ENCODE results near the gene HPSE2.
A peak's percentile ranks its signal among the peaks of the same experiment; 100 is the strongest.

Gene HPSE2

GRCh38 chr10:98485959-98486358 is 749.7 kb downstream of the HPSE2 start:
- Histone ChIP-seq H3K9me3 (ENCODE audit: control insufficient read depth, low read length) (no peaks in the 10 kb centered on the region), H3K36me3 (ENCODE audit: control insufficient read depth, insufficient read depth, low read length) (no peaks in the 10 kb centered on the region), H3K4me1 (ENCODE audit: control insufficient read depth, insufficient read depth, low read length, poor library complexity, severe bottlenecking) (peaks cover 12% of the 10 kb centered on the region), H3K4me3 (ENCODE audit: extremely low read depth, insufficient read depth, low read length, poor library complexity, severe bottlenecking) (no peak overlapping the region), H3K27ac (ENCODE audit: low read depth, low read length, severe bottlenecking) (peak overlapping the region; percentile 78)
- WGBS, 2 experiments (ENCODE audit: insufficient coverage in 2 of 2): 88% methylated on average over 1 of the region's 2 CpGs; no CpG with 5 or more reads in 1 of the 2 experiments

- Histone ChIP-seq H3K9me3 (ENCODE audit: control insufficient read depth, low read length) (no peaks in the 10 kb centered on the region), H3K36me3 (ENCODE audit: control insufficient read depth, insufficient read depth, low read length) (no peaks in the 10 kb centered on the region), H3K4me1 (ENCODE audit: control insufficient read depth, insufficient read depth, low read length, poor library complexity, severe bottlenecking) (peaks cover 16% of the 10 kb centered on the region), H3K27ac (ENCODE audit: low read depth, low read length, severe bottlenecking) (no peak overlapping the region), H3K4me3 (ENCODE audit: extremely low read depth, insufficient read depth, low read length, poor library complexity, severe bottlenecking) (no peak overlapping the region)
Measured at GRCh38 chr10:98483658-98484057, 752.0 kb downstream of the HPSE2 start.

DNA sequence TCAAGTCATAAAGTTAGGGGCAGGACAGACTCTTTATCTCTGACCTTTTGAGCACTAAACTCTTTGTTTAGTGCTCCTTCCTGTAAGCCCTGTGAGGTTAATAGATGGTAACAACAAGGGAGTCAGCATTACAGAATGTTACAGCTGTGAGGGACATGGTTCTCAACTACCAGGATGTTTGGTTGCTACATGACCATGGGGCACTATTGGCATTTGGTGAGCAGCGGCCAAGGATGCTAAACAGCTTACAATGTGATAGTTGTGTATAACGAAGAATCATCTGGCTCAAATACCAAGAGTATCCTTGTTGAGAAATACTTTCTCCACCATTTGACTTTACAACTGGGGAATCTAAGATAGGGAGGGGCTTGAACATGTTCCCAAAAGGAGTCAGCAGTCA is 753.6 kb downstream of the HPSE2 start:
- Histone ChIP-seq H3K36me3 (ENCODE audit: control insufficient read depth, insufficient read depth, low read length) (no peaks in the 10 kb centered on the region), H3K4me3 (ENCODE audit: extremely low read depth, insufficient read depth, low read length, poor library complexity, severe bottlenecking) (no peak overlapping the region), H3K27ac (ENCODE audit: low read depth, low read length, severe bottlenecking) (no peak overlapping the region), H3K4me1 (ENCODE audit: control insufficient read depth, insufficient read depth, low read length, poor library complexity, severe bottlenecking) (peaks cover 22% of the 10 kb centered on the region), H3K9me3 (ENCODE audit: control insufficient read depth, low read length) (no peaks in the 10 kb centered on the region)
- 100% methylated on average over 2 of the region's 2 CpGs; no CpG with 5 or more reads in 1 of the 2 experiments for WGBS, 2 experiments (ENCODE audit: insufficient coverage in 2 of 2)

DNA sequence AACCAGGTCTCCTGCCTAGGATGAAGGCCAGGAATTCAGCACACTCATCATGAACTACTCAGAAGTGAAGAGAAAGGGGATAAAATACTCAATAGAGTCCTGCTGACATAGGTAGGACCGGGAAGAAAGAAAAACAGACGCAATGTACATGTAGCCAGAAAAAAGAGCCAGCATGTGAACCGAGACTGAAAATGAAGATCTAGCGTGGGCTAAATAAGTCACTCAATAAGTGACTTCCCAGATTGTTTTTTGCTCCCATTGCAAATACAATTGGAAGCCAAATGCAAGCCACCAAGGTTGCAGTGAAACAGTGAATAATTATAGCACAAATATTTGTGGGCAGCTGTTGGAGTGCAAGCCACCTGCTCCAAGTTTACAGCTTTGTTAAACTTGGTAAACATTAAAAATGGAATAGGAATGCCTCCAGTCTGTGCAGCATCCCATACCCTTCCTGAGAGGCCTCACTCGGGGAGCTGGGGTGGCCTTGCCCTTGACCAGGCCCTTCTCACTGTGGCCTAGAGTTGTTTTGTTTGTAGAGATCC is 754.2 kb downstream of the HPSE2 start:
- 88 to 91% methylated on average over 4 of the region's 5 CpGs for WGBS, 2 experiments (ENCODE audit: insufficient coverage in 2 of 2)
- Histone ChIP-seq H3K4me3 (ENCODE audit: extremely low read depth, insufficient read depth, low read length, poor library complexity, severe bottlenecking) (no peak overlapping the region), H3K4me1 (ENCODE audit: control insufficient read depth, insufficient read depth, low read length, poor library complexity, severe bottlenecking) (peaks cover 17% of the 10 kb centered on the region), H3K9me3 (ENCODE audit: control insufficient read depth, low read length) (no peaks in the 10 kb centered on the region), H3K27ac (ENCODE audit: low read depth, low read length, severe bottlenecking) (no peak overlapping the region), H3K36me3 (ENCODE audit: control insufficient read depth, insufficient read depth, low read length) (no peaks in the 10 kb centered on the region)

DNA sequence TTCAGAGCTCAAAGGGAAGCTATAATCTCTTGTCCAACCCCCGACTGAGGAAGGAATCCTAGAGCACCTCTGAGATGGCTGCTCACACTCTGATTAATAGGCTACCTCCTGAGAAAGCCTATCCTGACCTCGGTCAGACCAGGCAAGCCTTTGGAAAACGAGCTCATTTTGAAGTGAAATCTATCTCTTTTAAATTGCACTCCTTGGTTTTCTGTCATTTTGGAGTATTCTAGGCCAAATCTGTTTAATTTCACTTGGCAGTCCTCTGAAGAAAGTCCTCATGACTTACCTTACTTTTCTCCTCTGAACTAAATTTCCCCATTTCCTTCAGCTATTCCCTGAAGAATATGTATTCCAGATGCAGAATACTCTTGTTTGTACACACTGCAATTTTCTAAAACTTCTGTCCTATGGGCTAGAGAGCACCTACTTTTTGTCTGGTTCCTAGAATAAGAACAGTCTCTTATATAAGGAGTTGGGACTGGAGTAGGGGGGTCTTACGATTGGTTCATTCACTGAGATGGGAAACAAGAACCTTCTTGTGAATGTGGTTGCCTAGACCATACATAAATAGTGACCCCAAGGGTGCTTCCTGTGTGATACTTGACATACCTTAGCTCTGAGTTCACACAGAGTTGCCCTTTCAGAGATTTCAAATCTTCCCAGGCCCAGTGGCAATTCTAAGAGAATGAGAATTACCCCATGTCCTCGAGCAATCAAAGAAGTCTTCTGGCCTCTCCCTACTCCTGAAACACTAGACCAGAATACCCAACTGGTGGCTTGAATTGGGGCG is 757.0 kb downstream of the HPSE2 start:
- H3K27ac ChIP-seq (ENCODE audit: low read depth, low read length, severe bottlenecking): peak overlapping the region; percentile 64
- H3K9me3 ChIP-seq (ENCODE audit: control insufficient read depth, low read length): no peaks in the 10 kb centered on the region
- H3K4me1 ChIP-seq (ENCODE audit: control insufficient read depth, insufficient read depth, low read length, poor library complexity, severe bottlenecking): peaks cover 10% of the 10 kb centered on the region
- WGBS, 2 experiments (ENCODE audit: insufficient coverage in 2 of 2): 79 to 89% methylated on average over 4 to 5 of the region's 6 CpGs
- H3K36me3 ChIP-seq (ENCODE audit: control insufficient read depth, insufficient read depth, low read length): no peaks in the 10 kb centered on the region
- H3K4me3 ChIP-seq (ENCODE audit: extremely low read depth, insufficient read depth, low read length, poor library complexity, severe bottlenecking): no peak overlapping the region

DNA sequence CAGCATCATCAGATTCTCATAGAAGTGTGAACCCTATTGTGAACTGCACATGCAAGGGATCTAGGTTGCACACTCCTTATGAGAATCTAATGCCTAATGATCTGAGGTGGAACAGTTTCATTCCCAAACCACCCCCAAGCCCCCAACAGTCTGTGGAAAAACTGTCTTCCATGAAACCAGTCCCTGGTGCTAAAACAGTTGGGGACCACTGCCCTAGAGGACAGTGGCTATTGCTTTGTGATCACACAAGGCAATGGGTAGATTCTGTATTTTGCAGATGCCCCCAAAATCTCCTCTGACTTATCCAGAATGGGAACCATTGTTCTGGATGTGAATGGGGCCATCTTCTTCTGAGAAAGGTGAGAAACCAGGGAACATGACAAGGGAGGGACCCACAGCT is 757.8 kb downstream of the HPSE2 start:
- H3K27ac ChIP-seq (ENCODE audit: low read depth, low read length, severe bottlenecking): no peak overlapping the region
- peaks cover 10% of the 10 kb centered on the region for H3K4me1 ChIP-seq (ENCODE audit: control insufficient read depth, insufficient read depth, low read length, poor library complexity, severe bottlenecking)
- no peak overlapping the region for H3K4me3 ChIP-seq (ENCODE audit: extremely low read depth, insufficient read depth, low read length, poor library complexity, severe bottlenecking)
- no peaks in the 10 kb centered on the region for H3K36me3 ChIP-seq (ENCODE audit: control insufficient read depth, insufficient read depth, low read length)
- no peaks in the 10 kb centered on the region for H3K9me3 ChIP-seq (ENCODE audit: control insufficient read depth, low read length)

GRCh38 chr10:98474628-98475027 is 761.0 kb downstream of the HPSE2 start:
- no peaks in the 10 kb centered on the region for H3K36me3 ChIP-seq (ENCODE audit: control insufficient read depth, insufficient read depth, low read length)
- no peak overlapping the region for H3K4me3 ChIP-seq (ENCODE audit: extremely low read depth, insufficient read depth, low read length, poor library complexity, severe bottlenecking)
- peaks cover 14% of the 10 kb centered on the region for H3K4me1 ChIP-seq (ENCODE audit: control insufficient read depth, insufficient read depth, low read length, poor library complexity, severe bottlenecking)
- H3K27ac ChIP-seq (ENCODE audit: low read depth, low read length, severe bottlenecking): no peak overlapping the region
- H3K9me3 ChIP-seq (ENCODE audit: control insufficient read depth, low read length): no peaks in the 10 kb centered on the region

GRCh38 chr10:98472196-98472595 is 763.5 kb downstream of the HPSE2 start:
- Histone ChIP-seq H3K9me3 (ENCODE audit: control insufficient read depth, low read length) (no peaks in the 10 kb centered on the region), H3K4me3 (ENCODE audit: extremely low read depth, insufficient read depth, low read length, poor library complexity, severe bottlenecking) (no peak overlapping the region), H3K36me3 (ENCODE audit: control insufficient read depth, insufficient read depth, low read length) (no peaks in the 10 kb centered on the region), H3K4me1 (ENCODE audit: control insufficient read depth, insufficient read depth, low read length, poor library complexity, severe bottlenecking) (peaks cover 5% of the 10 kb centered on the region), H3K27ac (ENCODE audit: low read depth, low read length, severe bottlenecking) (no peak overlapping the region)
- 37 to 39% methylated on average over 2 of the region's 4 CpGs for WGBS, 2 experiments (ENCODE audit: insufficient coverage in 2 of 2)

GRCh38 chr10:98470850-98471249 is 764.8 kb downstream of the HPSE2 start:
- Histone ChIP-seq H3K9me3 (ENCODE audit: control insufficient read depth, low read length) (no peaks in the 10 kb centered on the region), H3K27ac (ENCODE audit: low read depth, low read length, severe bottlenecking) (no peak overlapping the region), H3K36me3 (ENCODE audit: control insufficient read depth, insufficient read depth, low read length) (no peaks in the 10 kb centered on the region), H3K4me3 (ENCODE audit: extremely low read depth, insufficient read depth, low read length, poor library complexity, severe bottlenecking) (no peak overlapping the region), H3K4me1 (ENCODE audit: control insufficient read depth, insufficient read depth, low read length, poor library complexity, severe bottlenecking) (peaks cover 10% of the 10 kb centered on the region)
- WGBS, 2 experiments (ENCODE audit: insufficient coverage in 2 of 2): 84 to 90% methylated on average over 3 of the region's 5 CpGs

DNA sequence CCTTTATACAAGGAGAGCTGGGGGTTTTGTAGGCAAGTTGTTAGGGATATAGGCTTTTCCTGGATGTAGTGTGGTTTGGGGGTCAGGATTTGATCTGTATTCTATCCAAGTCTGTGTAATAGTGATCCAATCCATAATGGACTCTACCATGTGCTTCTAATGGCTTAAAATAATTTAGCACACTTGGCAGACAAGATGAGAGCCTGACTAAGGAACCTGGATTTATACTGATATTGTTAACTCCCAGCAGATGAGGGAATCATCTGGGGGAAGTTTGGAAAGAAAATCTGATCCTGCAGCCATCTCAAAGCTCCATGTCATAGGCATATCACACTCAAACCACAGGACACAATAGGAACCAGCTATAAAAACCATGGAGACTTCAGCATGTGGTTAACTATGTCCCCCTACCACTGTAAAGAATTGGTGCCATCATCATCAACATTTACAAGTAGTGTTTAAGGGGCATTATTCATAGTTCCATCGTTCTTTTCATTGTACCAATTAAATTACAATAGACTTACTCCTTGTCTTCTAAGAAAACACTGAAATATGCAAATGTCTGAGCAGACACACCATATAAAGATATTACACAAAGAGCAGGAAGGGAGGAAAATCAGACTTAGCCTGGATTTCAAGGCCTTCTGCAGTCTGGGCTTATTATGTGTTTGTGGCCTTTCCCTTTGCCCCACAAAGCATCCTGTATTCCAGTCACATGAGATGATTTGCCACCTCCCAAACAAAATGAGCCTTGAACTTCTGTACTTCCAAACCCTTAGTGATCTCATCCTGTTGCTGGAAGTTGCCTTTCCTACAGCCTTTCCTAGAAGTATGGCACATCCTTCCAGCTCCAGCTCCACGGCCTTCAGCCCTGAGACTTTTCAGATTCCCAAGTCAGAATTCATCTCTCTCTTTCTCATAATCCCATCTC is 766.4 kb downstream of the HPSE2 start:
- 60% methylated on average over 1 of the region's 2 CpGs; no CpG with 5 or more reads in 1 of the 2 experiments for WGBS, 2 experiments (ENCODE audit: insufficient coverage in 2 of 2)
- H3K4me3 ChIP-seq (ENCODE audit: extremely low read depth, insufficient read depth, low read length, poor library complexity, severe bottlenecking): no peak overlapping the region
- no peaks in the 10 kb centered on the region for H3K9me3 ChIP-seq (ENCODE audit: control insufficient read depth, low read length)
- no peaks in the 10 kb centered on the region for H3K36me3 ChIP-seq (ENCODE audit: control insufficient read depth, insufficient read depth, low read length)
- no peak overlapping the region for H3K27ac ChIP-seq (ENCODE audit: low read depth, low read length, severe bottlenecking)
- H3K4me1 ChIP-seq (ENCODE audit: control insufficient read depth, insufficient read depth, low read length, poor library complexity, severe bottlenecking): peaks cover 10% of the 10 kb centered on the region

All from mesodermal cell (in vitro differentiated cells).